Measurements from ENCODE around the gene MACROH2A1. TPM values are rescaled to one million over a fixed set of nuclear protein-coding genes. Genes with fewer than 3 reads are reported as not detected.

The MACROH2A1 gene
- total RNA-seq, 1 experiment from 2014 or later = 83.8 TPM

GRCh38 chr5:135340568-135340967, 58.5 kb downstream of the MACROH2A1 start:
- TF ChIP-seq FOXP4 (CRISPR knock-in tag; IDR thresholded peaks at IDR 0.05) = no peak
- TF ChIP-seq, protein P1, sequence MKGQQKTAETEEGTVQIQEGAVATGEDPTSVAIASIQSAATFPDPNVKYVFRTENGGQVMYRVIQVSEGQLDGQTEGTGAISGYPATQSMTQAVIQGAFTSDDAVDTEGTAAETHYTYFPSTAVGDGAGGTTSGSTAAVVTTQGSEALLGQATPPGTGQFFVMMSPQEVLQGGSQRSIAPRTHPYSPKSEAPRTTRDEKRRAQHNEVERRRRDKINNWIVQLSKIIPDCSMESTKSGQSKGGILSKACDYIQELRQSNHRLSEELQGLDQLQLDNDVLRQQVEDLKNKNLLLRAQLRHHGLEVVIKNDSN (CRISPR knock-in tag; IDR thresholded peaks at IDR 0.05) = no peak
- TF ChIP-seq, protein P2, sequence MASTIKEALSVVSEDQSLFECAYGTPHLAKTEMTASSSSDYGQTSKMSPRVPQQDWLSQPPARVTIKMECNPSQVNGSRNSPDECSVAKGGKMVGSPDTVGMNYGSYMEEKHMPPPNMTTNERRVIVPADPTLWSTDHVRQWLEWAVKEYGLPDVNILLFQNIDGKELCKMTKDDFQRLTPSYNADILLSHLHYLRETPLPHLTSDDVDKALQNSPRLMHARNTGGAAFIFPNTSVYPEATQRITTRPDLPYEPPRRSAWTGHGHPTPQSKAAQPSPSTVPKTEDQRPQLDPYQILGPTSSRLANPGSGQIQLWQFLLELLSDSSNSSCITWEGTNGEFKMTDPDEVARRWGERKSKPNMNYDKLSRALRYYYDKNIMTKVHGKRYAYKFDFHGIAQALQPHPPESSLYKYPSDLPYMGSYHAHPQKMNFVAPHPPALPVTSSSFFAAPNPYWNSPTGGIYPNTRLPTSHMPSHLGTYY (CRISPR knock-in tag; IDR thresholded peaks at IDR 0.05) = no peak
- TF ChIP-seq CREB1 (CRISPR knock-in tag; IDR thresholded peaks at IDR 0.05) = no peak
- no peak for TF ChIP-seq NR1H2 (CRISPR knock-in tag; IDR thresholded peaks at IDR 0.05)
- no peak for TF ChIP-seq ZNF232 (CRISPR knock-in tag; IDR thresholded peaks at IDR 0.05)
- TF ChIP-seq GRHL2 (CRISPR knock-in tag; IDR thresholded peaks at IDR 0.05; ENCODE audit: insufficient replicate concordance, severe bottlenecking) = no peak
- no peak for TF ChIP-seq E2F5 (CRISPR knock-in tag; IDR thresholded peaks at IDR 0.05)
- no peak for TF ChIP-seq EMX1 (CRISPR knock-in tag; IDR thresholded peaks at IDR 0.05)
- TF ChIP-seq ZNF671 (CRISPR knock-in tag; IDR thresholded peaks at IDR 0.05) = no peak
- no peak for TF ChIP-seq NFATC4 (CRISPR knock-in tag; IDR thresholded peaks at IDR 0.05)
- TF ChIP-seq ATF2 (CRISPR knock-in tag; IDR thresholded peaks at IDR 0.05; ENCODE audit: borderline replicate concordance, low read depth) = no peak
- TF ChIP-seq, protein P3, sequence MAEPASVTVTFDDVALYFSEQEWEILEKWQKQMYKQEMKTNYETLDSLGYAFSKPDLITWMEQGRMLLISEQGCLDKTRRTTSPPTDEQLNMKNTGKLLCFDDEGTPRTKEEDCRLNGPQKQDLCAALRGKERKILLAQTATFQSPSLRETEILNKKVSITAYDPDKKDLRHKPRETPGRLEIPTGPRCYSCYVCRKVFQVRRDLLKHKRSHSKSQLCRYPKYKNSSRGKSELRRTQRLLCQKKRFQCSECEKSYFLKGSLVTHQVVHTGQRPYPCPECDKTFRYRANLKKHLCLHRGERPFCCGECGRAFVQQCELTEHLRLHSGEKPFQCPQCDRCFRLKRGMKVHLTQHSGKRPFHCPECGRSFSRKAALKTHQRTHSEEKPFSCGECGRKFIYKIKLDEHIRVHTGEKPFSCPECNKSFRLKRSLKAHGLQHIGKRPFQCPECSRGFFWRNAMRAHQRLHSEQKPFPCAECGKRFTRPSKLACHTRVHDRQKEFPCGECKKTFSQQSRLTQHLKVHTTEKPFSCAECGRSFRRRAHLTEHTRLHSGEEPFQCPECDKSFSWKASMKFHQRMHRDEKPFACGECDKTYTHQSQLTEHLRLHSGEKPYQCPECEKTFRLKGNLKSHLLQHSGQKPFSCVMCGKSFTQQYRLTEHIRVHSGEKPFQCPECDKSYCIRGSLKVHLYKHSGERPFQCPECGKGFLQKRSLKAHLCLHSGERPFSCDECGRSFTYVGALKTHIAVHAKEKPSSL (CRISPR knock-in tag; conservative IDR thresholded peaks at IDR 0.05) = no peak
- TF ChIP-seq FOXP1 (CRISPR knock-in tag; IDR thresholded peaks at IDR 0.05; ENCODE audit: borderline replicate concordance) = no peak
- Mint-ChIP-seq H3K4me3 (no peak overlapping the region), H3K9me3 (no peaks in the 10 kb centered on the region), H3K27ac (no peak overlapping the region), H3K27me3 (ENCODE audit: low read depth) (no peaks in the 10 kb centered on the region), H3K36me3 (peaks cover 19% of the 10 kb centered on the region), H3K4me1 (no peaks in the 10 kb centered on the region)
- POLR2A ChIA-PET = interaction anchor here (1.6 kb wide), 1 partner anchor 11 kb away, joined by 3 read pairs; no protein-coding TSS in a partner anchor
- CTCF ChIA-PET = no interaction called here
- no peak for DNase-seq (ENCODE audit: low spot score)
- no peak for ATAC-seq

GRCh38 chr5:135339623-135340022, 59.4 kb downstream of the MACROH2A1 start:
- Mint-ChIP-seq H3K4me1 (no peaks in the 10 kb centered on the region), H3K36me3 (peaks cover 19% of the 10 kb centered on the region), H3K27ac (no peak overlapping the region), H3K9me3 (no peaks in the 10 kb centered on the region), H3K27me3 (ENCODE audit: low read depth) (no peaks in the 10 kb centered on the region), H3K4me3 (no peak overlapping the region)
- ChIA-PET CTCF (no interaction called here), POLR2A (interaction anchor here (1.6 kb wide), 1 partner anchor 10 kb away, joined by 3 read pairs; no protein-coding TSS in a partner anchor)
- DNase-seq (ENCODE audit: low spot score) = no peak
- ATAC-seq = no peak
- TF ChIP-seq, protein P4, sequence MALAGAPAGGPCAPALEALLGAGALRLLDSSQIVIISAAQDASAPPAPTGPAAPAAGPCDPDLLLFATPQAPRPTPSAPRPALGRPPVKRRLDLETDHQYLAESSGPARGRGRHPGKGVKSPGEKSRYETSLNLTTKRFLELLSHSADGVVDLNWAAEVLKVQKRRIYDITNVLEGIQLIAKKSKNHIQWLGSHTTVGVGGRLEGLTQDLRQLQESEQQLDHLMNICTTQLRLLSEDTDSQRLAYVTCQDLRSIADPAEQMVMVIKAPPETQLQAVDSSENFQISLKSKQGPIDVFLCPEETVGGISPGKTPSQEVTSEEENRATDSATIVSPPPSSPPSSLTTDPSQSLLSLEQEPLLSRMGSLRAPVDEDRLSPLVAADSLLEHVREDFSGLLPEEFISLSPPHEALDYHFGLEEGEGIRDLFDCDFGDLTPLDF (CRISPR knock-in tag; IDR thresholded peaks at IDR 0.05) = no peak
- TF ChIP-seq SOX15 (CRISPR knock-in tag; IDR thresholded peaks at IDR 0.05) = no peak
- TF ChIP-seq ATF2 (CRISPR knock-in tag; IDR thresholded peaks at IDR 0.05; ENCODE audit: borderline replicate concordance, low read depth) = no peak
- no peak for TF ChIP-seq NFYB (CRISPR knock-in tag; conservative IDR thresholded peaks at IDR 0.05; ENCODE audit: low read depth)
- no peak for TF ChIP-seq GTF2I (CRISPR knock-in tag; conservative IDR thresholded peaks at IDR 0.05)
- no peak for TF ChIP-seq CTCF (IDR thresholded peaks at IDR 0.05)
- TF ChIP-seq NR2C2 (CRISPR knock-in tag; IDR thresholded peaks at IDR 0.05) = no peak
- no peak for TF ChIP-seq JAZF1 (CRISPR knock-in tag; IDR thresholded peaks at IDR 0.05)
- no peak for TF ChIP-seq CREB1 (CRISPR knock-in tag; IDR thresholded peaks at IDR 0.05)
- TF ChIP-seq ELF4 (CRISPR knock-in tag; IDR thresholded peaks at IDR 0.05; ENCODE audit: low read depth) = no peak
- no peak for TF ChIP-seq PRRX2 (CRISPR knock-in tag; IDR thresholded peaks at IDR 0.05)
